Measurements from ENCODE around the gene TRIM32. TPM values are rescaled to one million over a fixed set of nuclear protein-coding genes. Genes with fewer than 3 reads are reported as not detected.

The TRIM32 gene
- total and polyA plus RNA-seq, 2 of the 13 experiments (the other 11 are each of a cell fraction or from before 2014, with no cell fraction given), result 6.5 to 7.7 TPM

- no TSS peak for BruUV-seq (replicated peaks)
- CTCF ChIA-PET (ENCODE audit: low intra/inter-chr PET ratio, low total read pairs), result interaction anchor here (3.4 kb wide), 1 partner anchor 123 kb away, joined by 39 read pairs; no protein-coding TSS in a partner anchor
These were observed 49.5 kb downstream of the TRIM32 start for GRCh38 chr9:116736399-116737151.

More at GRCh38 chr9:116736399-116737151, 49.5 kb downstream of the TRIM32 start:
- POLR2A ChIA-PET, result no interaction called here
- Histone ChIP-seq H3K4me3 (replicated peaks in 1 of 3; ENCODE audit: insufficient read depth in 1 of 3, low read depth in 2 of 3, low read length in 3 of 3) (no peak overlapping the region), H3K27ac (ENCODE audit: extremely low read length, insufficient read depth, low read length) (no peak overlapping the region), H3K27me3 (ENCODE audit: control insufficient read depth in 1 of 2, insufficient read depth in 2 of 2, low read length in 2 of 2) (0 out of 5 replicates have a peak, but pooled peaks cover 2 to 11% of the 10 kb centered on the region in 2 experiments), H2AFZ (ENCODE audit: low read length) (no peak overlapping the region), H3K79me2 (ENCODE audit: insufficient read depth, low read length) (no peaks in the 10 kb centered on the region), H4K20me1 (ENCODE audit: insufficient read depth, low read length) (no peaks in the 10 kb centered on the region), H3K9me3 (ENCODE audit: low read length) (no peaks in the 10 kb centered on the region), H3K36me3 (replicated peaks in 1 of 2; ENCODE audit: control insufficient read depth in 1 of 2, insufficient read depth in 2 of 2, low read length in 2 of 2) (no peaks in the 10 kb centered on the region), H3K4me2 (ENCODE audit: low read depth, low read length) (peak overlapping the region; percentile 6; the same call in 1 of the 2 replicates), H3K9ac (ENCODE audit: insufficient read depth, low read depth, low read length) (no peak overlapping the region), H3K4me1 (ENCODE audit: insufficient read depth, low read length) (no peaks in the 10 kb centered on the region)
- WGBS (ENCODE audit: low lambda C conversion rate), result 30% methylated on average over 7 of the region's 8 CpGs
- no peak for FAIRE-seq
- no peak for DNase-seq (ENCODE audit: low spot score)
- peak; percentile 44 for ATAC-seq
- TF ChIP-seq ZNF710 (CRISPR knock-in tag; IDR thresholded peaks at IDR 0.05; ENCODE audit: borderline replicate concordance) (no peak), ZNF580 (CRISPR knock-in tag; IDR thresholded peaks at IDR 0.05; ENCODE audit: borderline replicate concordance, low read depth) (no peak), ZXDC (CRISPR knock-in tag; IDR thresholded peaks at IDR 0.05) (0 out of 2 replicates have a peak, but pooled peaks have one; percentile 31)
- intact Hi-C loops (cut with micrococcal nuclease; ENCODE audit: unreplicated experiment) (loop anchor here (1.0 to 5.0 kb wide), 2 partner anchors 124 to 676 kb away; no protein-coding TSS in a partner anchor), in situ Hi-C loops (cut with HindIII; ENCODE audit: extremely low pct_ligation_motif_present, low pct_unique_long_range_greater_than_20kb) (loop anchor here (5.0 to 25.0 kb wide), 2 partner anchors 121 to 676 kb away; partner anchors contain the start of gene ASTN2)
